Subcutaneous preadipocyte (primary cell): Measurements from ENCODE around the gene CDY1B. TPM values are rescaled to one million over a fixed set of nuclear protein-coding genes. Genes with fewer than 3 reads are reported as not detected.

Experiments used
- total RNA-seq: library from RNA; depleted of rRNA; stranded (reverse); fragments of >200 nt; gene quantifications from 2 replicates; pipeline ENCODE4 v1.2.3, GENCODE V29; 2012

Gene CDY1B
- total RNA-seq: not detected in 2 replicates

GRCh38 chrY:24047919-24048318 lies at the start of gene CDY1B:
Gene CDY1B, minus strand, starts transcription at chrY:24048019. Its CDS starts 331 bp downstream, at chrY:24047688.

